Gastroesophageal sphincter (tissue), 3 donors: Measurements from ENCODE around the gene PAEP.

ENCODE experiments used
- EP300 ChIP-seq: sonication (generic); formaldehyde crosslinking; IDR thresholded peaks from one replicate; pipeline ENCODE4 v1.6.1; 2017; ENCODE audit warnings: antibody characterized with exemption, mild to moderate bottlenecking
- POLR2A ChIP-seq, 2 donors: fragments of 450-650 bp; IDR thresholded peaks; one replicate each; pipeline ENCODE4 v1.6.1; 2017; ENCODE audit warnings: antibody characterized with exemption in 2 of 2, mild to moderate bottlenecking in 2 of 2, moderate library complexity in 1 of 2
- POLR2AphosphoS5 ChIP-seq: sonication (generic); formaldehyde crosslinking; IDR thresholded peaks from one replicate; pipeline ENCODE4 v1.6.1; 2017; ENCODE audit warnings: antibody characterized with exemption
- TF ChIP-seq, protein P1 (sequence below), 4 experiments: fragments of 200-600 bp in 2 of 4; fragments of 450-650 bp in 2 of 4; sonication (generic) in 1 of 4; IDR thresholded peaks; one replicate each; pipeline ENCODE4 v1.5.1; 2017 to 2019; ENCODE audit warnings: antibody characterized with exemption in 4 of 4, mild to moderate bottlenecking in 2 of 4, moderate library complexity in 2 of 4

DNA sequence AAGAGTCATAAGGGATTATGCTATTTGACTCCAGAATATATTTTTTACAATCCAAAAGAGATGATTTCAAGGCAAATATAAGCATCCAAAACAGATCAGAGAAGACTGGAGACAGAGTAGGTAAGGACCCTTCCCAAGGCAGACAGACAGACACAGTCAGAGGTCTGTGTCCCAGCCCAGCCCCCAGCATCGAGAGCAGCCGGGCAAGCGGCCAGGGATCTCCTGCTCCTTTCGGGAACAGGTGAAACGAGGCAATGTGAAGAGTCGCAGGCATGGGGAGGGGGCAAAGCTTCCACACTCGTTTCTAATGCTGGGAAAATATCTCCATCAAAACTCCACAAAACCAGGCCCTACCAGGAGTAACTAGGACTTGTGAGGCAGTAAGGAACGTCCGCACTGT is 5.8 kb downstream of the PAEP start:
- no peak for TF ChIP-seq EP300
- TF ChIP-seq, protein P1, sequence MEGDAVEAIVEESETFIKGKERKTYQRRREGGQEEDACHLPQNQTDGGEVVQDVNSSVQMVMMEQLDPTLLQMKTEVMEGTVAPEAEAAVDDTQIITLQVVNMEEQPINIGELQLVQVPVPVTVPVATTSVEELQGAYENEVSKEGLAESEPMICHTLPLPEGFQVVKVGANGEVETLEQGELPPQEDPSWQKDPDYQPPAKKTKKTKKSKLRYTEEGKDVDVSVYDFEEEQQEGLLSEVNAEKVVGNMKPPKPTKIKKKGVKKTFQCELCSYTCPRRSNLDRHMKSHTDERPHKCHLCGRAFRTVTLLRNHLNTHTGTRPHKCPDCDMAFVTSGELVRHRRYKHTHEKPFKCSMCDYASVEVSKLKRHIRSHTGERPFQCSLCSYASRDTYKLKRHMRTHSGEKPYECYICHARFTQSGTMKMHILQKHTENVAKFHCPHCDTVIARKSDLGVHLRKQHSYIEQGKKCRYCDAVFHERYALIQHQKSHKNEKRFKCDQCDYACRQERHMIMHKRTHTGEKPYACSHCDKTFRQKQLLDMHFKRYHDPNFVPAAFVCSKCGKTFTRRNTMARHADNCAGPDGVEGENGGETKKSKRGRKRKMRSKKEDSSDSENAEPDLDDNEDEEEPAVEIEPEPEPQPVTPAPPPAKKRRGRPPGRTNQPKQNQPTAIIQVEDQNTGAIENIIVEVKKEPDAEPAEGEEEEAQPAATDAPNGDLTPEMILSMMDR (IDR thresholded peaks at IDR 0.05): no peak
- TF ChIP-seq POLR2AphosphoS5: no peak
- no peak for TF ChIP-seq POLR2A (IDR thresholded peaks at IDR 0.05)
